NCI-H187 treated with DMSO at 0.1 percent for 48 hours (cell line): ENCODE measurements around the gene ERGIC1.

ENCODE experiments used
- DNase-seq: peaks from one replicate; lab custom pipeline; 2025; lab: John Stamatoyannopoulos, UW

ERGIC1 gene

GRCh38 chr5:172828911-172829431 lies 5.1 kb upstream of the ERGIC1 start:
- DNase-seq = no peak

- DNase-seq = no peak
Observed at GRCh38 chr5:172830275-172830799, 3.7 kb upstream of the ERGIC1 start.

GRCh38 chr5:172830876-172831662 lies 3.0 kb upstream of the ERGIC1 start:
- DNase-seq = no peak

GRCh38 chr5:172832383-172833315 lies 1.4 kb upstream of the ERGIC1 start:
- DNase-seq = no peak

GRCh38 chr5:172833372-172833685 lies 722 bp upstream of the ERGIC1 start:
- no peak for DNase-seq

GRCh38 chr5:172834415-172835289 lies 601 bp downstream of the ERGIC1 start:
- no peak for DNase-seq

- DNase-seq = no peak
Observed at GRCh38 chr5:172835290-172835993, 1.4 kb downstream of the ERGIC1 start.

GRCh38 chr5:172835994-172836356 lies 1.9 kb downstream of the ERGIC1 start:
- DNase-seq = no peak

- DNase-seq = no peak
Observed at GRCh38 chr5:172837640-172838039, 3.6 kb downstream of the ERGIC1 start.

- DNase-seq = no peak
Observed at GRCh38 chr5:172838151-172838875, 4.3 kb downstream of the ERGIC1 start.

- no peak for DNase-seq
Observed at GRCh38 chr5:172839669-172840431, 5.8 kb downstream of the ERGIC1 start.

- no peak for DNase-seq
Observed at GRCh38 chr5:172840432-172841154, 6.5 kb downstream of the ERGIC1 start.

GRCh38 chr5:172841256-172841655 lies 7.2 kb downstream of the ERGIC1 start:
- DNase-seq = no peak

GRCh38 chr5:172843825-172844576 lies 9.9 kb downstream of the ERGIC1 start:
- DNase-seq = no peak

GRCh38 chr5:172844577-172844838 lies 10.5 kb downstream of the ERGIC1 start:
- DNase-seq = no peak

- DNase-seq = no peak
Observed at GRCh38 chr5:172845154-172845553, 11.1 kb downstream of the ERGIC1 start.

- no peak for DNase-seq
Observed at GRCh38 chr5:172845576-172845975, 11.5 kb downstream of the ERGIC1 start.

- DNase-seq = no peak
Observed at GRCh38 chr5:172846249-172846648, 12.2 kb downstream of the ERGIC1 start.

GRCh38 chr5:172846677-172847076 lies 12.6 kb downstream of the ERGIC1 start:
- DNase-seq = no peak
